GM19395 (cell line): ENCODE data around the gene APOL6.

Source experiments
- ATAC-seq: cut with Tn5 transposase; IDR thresholded peaks from one replicate; pipeline ENCODE4 v1.9.1; 2021; ENCODE audit warnings: mild to moderate bottlenecking, moderate library complexity; ENCODE audit not compliant: unreplicated experiment

The APOL6 gene

GRCh38 chr22:35711336-35711735, 63.1 kb downstream of the APOL6 start:
- no peak for ATAC-seq

- no peak for ATAC-seq
Measured at GRCh38 chr22:35712672-35713071, 64.4 kb downstream of the APOL6 start.

GRCh38 chr22:35717572-35717971, 69.3 kb downstream of the APOL6 start, which contains the start of gene APOL5:
Gene APOL5, plus strand, starts transcription at chr22:35717872. Its CDS starts 0 bp downstream, at chr22:35717872.
- ATAC-seq: no peak
